WI38 (cell line): ENCODE data around the gene CCSER1.
"Not testable (repeated sequence)": the region's sequence is repeated elsewhere in the genome, so short reads cannot be mapped to it uniquely, and the experiment has no call there.

ENCODE experiments used
- H3K4me3 ChIP-seq: 2 replicates; pipeline ENCODE4 v1.5.1; 2011; ENCODE audit warnings: low read depth, mild to moderate bottlenecking, control low read depth, low read length
- CTCF ChIP-seq: IDR thresholded peaks from 2 replicates; pipeline ENCODE4 v1.5.1; 2012; ENCODE audit warnings: low read depth, mild to moderate bottlenecking, control low read depth, low read length

Gene CCSER1

GRCh38 chr4:90280954-90281353, 153.8 kb downstream of the CCSER1 start:
- no peak for TF ChIP-seq CTCF
- no peak overlapping the region for H3K4me3 ChIP-seq

DNA sequence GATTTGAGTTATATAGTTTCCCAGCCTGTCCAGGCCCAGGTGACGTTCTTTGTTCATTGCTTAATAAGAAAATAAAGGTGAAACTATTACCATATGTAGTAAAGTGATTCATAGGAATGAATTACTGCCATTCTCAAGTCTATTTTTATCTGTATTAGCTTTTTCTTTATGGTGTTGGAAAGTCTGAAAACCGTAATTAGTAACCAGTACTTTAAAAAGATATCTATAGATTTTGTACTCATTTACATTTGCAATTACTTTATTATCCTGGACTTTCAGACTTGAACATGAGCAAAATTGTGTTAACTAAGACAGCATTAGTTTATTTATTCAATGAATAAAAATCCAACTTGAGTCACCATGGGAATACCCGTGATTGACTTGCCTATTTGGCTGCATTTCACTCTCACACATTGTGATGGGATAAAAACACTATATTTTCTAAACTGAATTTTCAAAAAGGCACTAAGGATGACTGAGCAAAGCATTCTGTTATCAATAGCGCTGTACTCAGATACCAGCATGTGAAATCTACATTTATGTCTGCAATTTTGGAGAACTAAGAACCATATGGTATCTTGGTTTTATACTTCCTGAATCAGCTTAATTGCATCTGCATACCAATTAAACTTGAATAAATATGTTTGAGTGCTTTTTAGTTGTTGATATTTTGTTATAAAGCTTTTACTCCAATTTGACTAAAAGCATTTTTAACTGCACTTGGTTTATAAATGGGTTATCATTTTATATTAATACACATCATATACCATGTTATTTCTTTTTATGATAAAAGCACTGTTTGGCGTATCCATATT, 154.6 kb downstream of the CCSER1 start:
- no peak for TF ChIP-seq CTCF
- H3K4me3 ChIP-seq: no peak overlapping the region

- no peak for TF ChIP-seq CTCF
- H3K4me3 ChIP-seq: no peak overlapping the region
Measured at GRCh38 chr4:90290345-90290744, 163.2 kb downstream of the CCSER1 start.

GRCh38 chr4:90292438-90292837, 165.2 kb downstream of the CCSER1 start:
- TF ChIP-seq CTCF: no peak
- no peak overlapping the region for H3K4me3 ChIP-seq

DNA sequence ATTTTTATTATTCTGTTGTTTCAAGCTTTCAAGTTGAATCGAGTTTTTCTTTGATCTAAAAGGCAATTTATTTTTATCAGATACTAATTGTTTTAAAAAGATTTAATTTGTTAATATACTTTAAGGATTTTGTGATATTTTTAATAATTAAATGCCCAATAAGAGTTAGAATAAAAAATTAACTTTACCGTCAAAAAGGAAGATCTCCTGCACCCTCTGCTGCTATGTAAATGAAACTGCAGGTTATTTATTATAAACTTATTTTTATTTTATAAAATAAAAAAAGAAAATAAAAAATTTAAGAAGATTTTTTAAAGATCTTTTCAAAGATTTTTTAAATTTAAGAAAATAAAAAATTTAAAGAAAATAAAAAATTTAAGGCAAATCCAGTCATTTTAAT, 166.1 kb downstream of the CCSER1 start:
- no peak overlapping the region for H3K4me3 ChIP-seq
- no peak for TF ChIP-seq CTCF

GRCh38 chr4:90299373-90299772, 172.2 kb downstream of the CCSER1 start:
- no peak for TF ChIP-seq CTCF
- no peak overlapping the region for H3K4me3 ChIP-seq

DNA sequence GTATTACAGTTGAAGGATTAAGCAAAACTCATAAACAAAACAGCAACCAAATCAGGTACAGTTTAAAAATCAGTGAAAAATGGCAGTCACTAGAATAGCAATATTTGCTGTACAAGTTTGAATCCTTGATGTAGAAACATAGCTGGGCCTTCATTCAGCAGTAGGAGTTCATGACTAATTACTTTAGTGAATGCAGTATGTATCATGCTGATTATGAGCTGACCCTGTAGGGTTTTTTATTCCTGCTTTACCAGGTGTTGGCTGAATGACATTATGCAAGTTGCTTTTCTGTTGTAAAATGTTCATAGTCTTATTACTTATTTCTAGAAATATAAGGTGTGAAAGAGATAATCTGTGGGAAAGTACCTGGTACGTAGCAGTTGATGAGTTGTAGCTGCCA, 179.6 kb downstream of the CCSER1 start:
- no peak for TF ChIP-seq CTCF
- H3K4me3 ChIP-seq: no peak overlapping the region

DNA sequence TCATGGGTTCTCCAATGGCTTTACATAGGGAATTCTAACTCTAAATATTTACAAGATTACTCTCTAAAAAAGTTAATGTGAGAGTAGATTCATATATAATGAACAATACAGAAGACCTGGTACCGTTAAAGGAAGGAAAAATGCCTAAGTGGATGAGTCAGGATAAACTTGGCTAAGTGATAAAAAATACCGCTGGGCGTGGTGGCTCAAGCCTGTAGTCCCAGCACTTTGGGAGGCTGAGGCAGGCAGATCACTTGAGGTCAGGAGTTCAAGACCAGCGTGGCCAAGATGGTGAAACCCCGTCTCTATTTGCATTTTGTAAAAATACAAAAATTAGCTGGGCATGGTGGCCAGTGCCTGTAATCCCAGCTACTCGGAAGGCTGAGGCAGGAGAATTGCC, 189.9 kb downstream of the CCSER1 start:
- H3K4me3 ChIP-seq: not testable (repeated sequence)
